Renal cortical epithelial cell (primary cell): Measurements from ENCODE around the gene SLX1A. TPM values are rescaled to one million over a fixed set of nuclear protein-coding genes. Genes with fewer than 3 reads are reported as not detected.
"Not testable (repeated sequence)": the region's sequence is repeated elsewhere in the genome, so short reads cannot be mapped to it uniquely, and the experiment has no call there.

Experiments used
- DNase-seq: peaks from one replicate; pipeline ENCODE4 v3.0.0-alpha.2; 2011; ENCODE audit warnings: low read depth
- total RNA-seq: library from RNA; depleted of rRNA; stranded (reverse); fragments of >200 nt; gene quantifications from 2 replicates; pipeline ENCODE4 v1.2.3, GENCODE V29; 2014

SLX1A gene
- total RNA-seq, 1 donor from 2014 or later: 8.1 TPM

GRCh38 chr16:30184096-30184890 lies 9.4 kb upstream of the SLX1A start:
- no peak for DNase-seq

- no peak for DNase-seq
Measured at GRCh38 chr16:30184891-30185682, 8.6 kb upstream of the SLX1A start.

- no peak for DNase-seq
Measured at GRCh38 chr16:30185683-30186421, 7.8 kb upstream of the SLX1A start.

- no peak for DNase-seq
Measured at GRCh38 chr16:30186444-30186781, 7.3 kb upstream of the SLX1A start.

GRCh38 chr16:30186782-30187555 lies 6.7 kb upstream of the SLX1A start:
- DNase-seq: no peak

- no peak for DNase-seq
Measured at GRCh38 chr16:30187556-30187865, 6.2 kb upstream of the SLX1A start.

GRCh38 chr16:30187971-30188561 lies 5.6 kb upstream of the SLX1A start:
- no peak for DNase-seq

- not testable (repeated sequence) for DNase-seq
Measured at GRCh38 chr16:30191158-30191557, 2.5 kb upstream of the SLX1A start.

GRCh38 chr16:30193098-30193497 lies 577 bp upstream of the SLX1A start:
- DNase-seq: not testable (repeated sequence)

- not testable (repeated sequence) for DNase-seq
Measured at GRCh38 chr16:30194172-30194925, 674 bp downstream of the SLX1A start.

- DNase-seq: not testable (repeated sequence)
Measured at GRCh38 chr16:30197001-30197400, 3.3 kb downstream of the SLX1A start.

GRCh38 chr16:30199049-30199448 lies 5.4 kb downstream of the SLX1A start, which contains the start of gene SULT1A3:
Gene SULT1A3 (plus strand): TSS chr16:30199255. CDS start chr16:30200729, 1,474 bp downstream.
- DNase-seq: not testable (repeated sequence)

GRCh38 chr16:30199608-30200343 lies 6.1 kb downstream of the SLX1A start:
- not testable (repeated sequence) for DNase-seq

GRCh38 chr16:30205541-30206236 lies 12.0 kb downstream of the SLX1A start:
- DNase-seq: not testable (repeated sequence)

GRCh38 chr16:30206252-30206651 lies 12.6 kb downstream of the SLX1A start:
- DNase-seq: not testable (repeated sequence)

GRCh38 chr16:30207063-30207704 lies 13.5 kb downstream of the SLX1A start:
- DNase-seq: not testable (repeated sequence)

GRCh38 chr16:30209032-30209431 lies 15.4 kb downstream of the SLX1A start:
- DNase-seq: not testable (repeated sequence)

- not testable (repeated sequence) for DNase-seq
Measured at GRCh38 chr16:30211414-30211813, 17.7 kb downstream of the SLX1A start.
